Measurements from ENCODE around the gene KANK2. TPM values are rescaled to one million over a fixed set of nuclear protein-coding genes. Genes with fewer than 3 reads are reported as not detected.

KANK2 gene
- total RNA-seq, 2 donors from 2014 or later = 647 to 689 TPM

DNA sequence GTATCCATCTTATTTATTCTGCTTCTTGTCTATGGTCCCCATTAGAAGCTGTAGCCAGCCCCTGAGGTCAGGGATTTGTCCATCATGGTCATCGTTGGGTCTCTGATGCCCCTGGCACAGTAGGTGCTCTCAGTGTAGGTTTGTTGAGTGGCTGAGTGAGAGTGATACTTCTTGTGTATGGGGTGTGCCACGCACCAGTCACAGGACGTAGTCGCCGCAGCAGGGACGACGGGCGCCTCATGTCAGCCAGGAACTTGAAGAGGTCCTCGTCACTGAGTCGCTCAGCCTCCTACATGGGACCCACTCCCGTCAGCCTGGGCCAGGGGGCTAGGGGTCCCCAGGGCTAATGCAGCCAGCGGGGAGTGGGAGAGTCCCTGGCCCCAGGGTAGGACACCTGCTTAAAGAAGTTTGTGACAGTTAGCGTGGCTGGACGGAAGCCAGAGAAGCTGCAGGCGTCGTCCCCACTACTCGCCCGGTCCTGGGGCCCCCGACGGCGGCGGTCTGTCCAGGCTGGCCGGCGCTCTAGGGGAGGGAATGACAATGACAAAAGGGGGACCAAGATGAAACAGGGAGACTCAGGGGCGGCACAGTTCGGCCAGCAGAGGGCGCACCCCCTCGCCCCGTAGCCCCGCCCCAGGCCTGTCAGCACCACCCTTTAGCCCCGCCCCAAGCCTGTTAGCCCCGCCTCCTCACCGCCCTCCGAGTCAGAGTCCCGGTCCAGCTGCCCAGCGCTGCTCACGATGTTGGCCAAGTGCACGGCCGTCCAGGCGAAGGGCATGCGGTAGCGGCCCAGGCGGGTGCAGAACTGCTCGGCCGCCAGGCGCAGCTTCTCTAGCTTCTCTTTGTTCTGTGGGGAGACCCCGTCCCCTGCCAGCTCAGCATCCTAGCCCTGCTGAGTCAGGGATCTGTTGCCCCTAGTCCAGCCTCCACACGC, 45.8 kb upstream of the KANK2 start:
- ATAC-seq (ENCODE audit: insufficient number of reproducible peaks, low FRiP score, low read depth) (peak; percentile 85), DNase-seq (ENCODE audit: low spot score) (peak; percentile 76)
- TF ChIP-seq, protein P1, sequence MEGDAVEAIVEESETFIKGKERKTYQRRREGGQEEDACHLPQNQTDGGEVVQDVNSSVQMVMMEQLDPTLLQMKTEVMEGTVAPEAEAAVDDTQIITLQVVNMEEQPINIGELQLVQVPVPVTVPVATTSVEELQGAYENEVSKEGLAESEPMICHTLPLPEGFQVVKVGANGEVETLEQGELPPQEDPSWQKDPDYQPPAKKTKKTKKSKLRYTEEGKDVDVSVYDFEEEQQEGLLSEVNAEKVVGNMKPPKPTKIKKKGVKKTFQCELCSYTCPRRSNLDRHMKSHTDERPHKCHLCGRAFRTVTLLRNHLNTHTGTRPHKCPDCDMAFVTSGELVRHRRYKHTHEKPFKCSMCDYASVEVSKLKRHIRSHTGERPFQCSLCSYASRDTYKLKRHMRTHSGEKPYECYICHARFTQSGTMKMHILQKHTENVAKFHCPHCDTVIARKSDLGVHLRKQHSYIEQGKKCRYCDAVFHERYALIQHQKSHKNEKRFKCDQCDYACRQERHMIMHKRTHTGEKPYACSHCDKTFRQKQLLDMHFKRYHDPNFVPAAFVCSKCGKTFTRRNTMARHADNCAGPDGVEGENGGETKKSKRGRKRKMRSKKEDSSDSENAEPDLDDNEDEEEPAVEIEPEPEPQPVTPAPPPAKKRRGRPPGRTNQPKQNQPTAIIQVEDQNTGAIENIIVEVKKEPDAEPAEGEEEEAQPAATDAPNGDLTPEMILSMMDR (IDR thresholded peaks at IDR 0.05) = peak; percentile 67
- Histone ChIP-seq H3K4me1 (ENCODE audit: control insufficient read depth in 1 of 2, low read depth in 2 of 2) (peaks cover 0 to 12% of the 10 kb centered on the region in 2 donors), H3K4me3 (peak overlapping the region; percentile 26), H3K27me3 (replicated peaks; ENCODE audit: insufficient read depth) (no peaks in the 10 kb centered on the region), H3K36me3 (peaks cover 10% of the 10 kb centered on the region), H3K27ac (no peak overlapping the region), H3K9me3 (no peaks in the 10 kb centered on the region)

DNA sequence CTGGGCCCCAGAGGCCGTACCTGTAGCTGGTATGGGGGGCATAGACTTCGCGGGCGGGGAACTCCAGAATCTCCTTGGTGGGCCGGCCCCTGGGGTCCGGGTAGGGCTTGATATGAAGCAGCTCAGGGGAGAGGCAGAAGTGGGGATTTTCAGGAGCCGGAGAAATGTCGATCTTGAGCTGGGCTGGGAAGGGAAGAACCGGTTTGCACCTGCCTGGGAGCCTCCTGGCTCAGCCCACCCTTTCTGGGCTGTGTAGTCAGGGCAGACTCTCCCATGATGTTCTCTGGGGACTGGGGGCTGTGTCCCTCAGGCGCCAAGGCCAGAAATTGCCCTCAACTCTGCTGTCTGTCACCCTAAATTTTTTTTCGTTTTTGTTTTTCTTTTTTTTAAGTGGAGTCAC, 44.7 kb upstream of the KANK2 start:
- Histone ChIP-seq H3K27me3 (replicated peaks; ENCODE audit: insufficient read depth) (no peaks in the 10 kb centered on the region), H3K9me3 (no peaks in the 10 kb centered on the region), H3K4me1 (ENCODE audit: control insufficient read depth in 1 of 2, low read depth in 2 of 2) (peaks cover 0 to 5% of the 10 kb centered on the region in 2 donors), H3K27ac (no peak overlapping the region), H3K36me3 (peaks cover 10% of the 10 kb centered on the region), H3K4me3 (no peak overlapping the region)
- TF ChIP-seq, protein P1 (IDR thresholded peaks at IDR 0.05) = no peak
- ATAC-seq (ENCODE audit: insufficient number of reproducible peaks, low FRiP score, low read depth) (no peak), DNase-seq (ENCODE audit: low spot score) (no peak)

DNA sequence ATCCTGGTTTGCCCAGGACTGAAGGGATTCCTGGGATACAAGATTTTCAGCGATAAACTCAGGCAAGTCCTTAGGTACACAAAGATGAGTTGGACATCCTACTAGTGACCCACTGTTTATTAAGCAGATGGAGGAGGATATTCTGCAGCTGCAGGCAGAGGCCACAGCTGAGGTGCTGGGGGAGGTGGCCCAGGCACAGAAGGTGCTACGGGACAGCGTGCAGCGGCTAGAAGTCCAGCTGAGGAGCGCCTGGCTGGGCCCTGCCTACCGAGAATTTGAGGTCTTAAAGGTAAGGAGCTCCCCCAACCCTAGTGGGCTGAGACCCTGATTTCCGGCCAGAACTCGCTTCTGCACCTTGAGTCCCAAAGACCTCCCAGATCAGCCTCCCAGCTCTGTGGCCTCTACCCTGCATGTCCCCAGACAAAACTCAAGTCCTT, 42.7 kb upstream of the KANK2 start:
- TF ChIP-seq, protein P1 (IDR thresholded peaks at IDR 0.05) = no peak
- no peaks in the 10 kb centered on the region for H3K9me3 ChIP-seq
- H3K4me3 ChIP-seq = no peak overlapping the region
- peaks cover 0 to 5% of the 10 kb centered on the region in 2 donors for H3K4me1 ChIP-seq (ENCODE audit: control insufficient read depth in 1 of 2, low read depth in 2 of 2)
- no peak overlapping the region for H3K27ac ChIP-seq
- H3K36me3 ChIP-seq = peaks cover 10% of the 10 kb centered on the region
- no peak for DNase-seq (ENCODE audit: low spot score)
- no peak for ATAC-seq (ENCODE audit: insufficient number of reproducible peaks, low FRiP score, low read depth)
- H3K27me3 ChIP-seq (replicated peaks; ENCODE audit: insufficient read depth) = no peaks in the 10 kb centered on the region

DNA sequence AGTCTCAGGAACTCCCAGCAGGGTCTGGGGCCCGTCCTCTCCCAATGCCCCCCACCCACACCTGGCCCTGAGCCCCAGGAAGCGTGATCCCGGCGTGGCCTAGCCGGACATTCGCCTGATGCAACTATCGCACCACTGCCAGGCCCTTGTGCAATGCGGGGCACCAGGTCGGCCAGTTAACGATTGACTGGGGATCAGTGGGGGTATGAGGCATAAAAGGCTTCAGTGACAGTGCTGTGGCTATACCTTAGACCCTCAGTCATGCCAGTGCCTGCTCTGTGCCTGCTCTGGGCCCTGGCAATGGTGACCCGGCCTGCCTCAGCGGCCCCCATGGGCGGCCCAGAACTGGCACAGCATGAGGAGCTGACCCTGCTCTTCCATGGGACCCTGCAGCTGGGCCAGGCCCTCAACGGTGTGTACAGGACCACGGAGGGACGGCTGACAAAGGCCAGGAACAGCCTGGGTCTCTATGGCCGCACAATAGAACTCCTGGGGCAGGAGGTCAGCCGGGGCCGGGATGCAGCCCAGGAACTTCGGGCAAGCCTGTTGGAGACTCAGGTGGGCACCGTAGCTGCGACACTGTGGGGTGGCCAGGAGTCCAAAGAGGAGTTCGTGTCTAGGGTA, 42.1 kb upstream of the KANK2 start, which contains the start of gene ANGPTL8:
ANGPTL8 (plus strand) TSS at position 243 of the 624 bp plus-strand sequence; CDS start at position 262, 19 bp downstream.
- no peaks in the 10 kb centered on the region for H3K27me3 ChIP-seq (replicated peaks; ENCODE audit: insufficient read depth)
- H3K4me1 ChIP-seq (ENCODE audit: control insufficient read depth in 1 of 2, low read depth in 2 of 2) = peaks cover 0 to 5% of the 10 kb centered on the region in 2 donors
- H3K27ac ChIP-seq = no peak within 1 kb of the TSS
- no peak within 1 kb of the TSS for H3K4me3 ChIP-seq
- TF ChIP-seq, protein P1 (IDR thresholded peaks at IDR 0.05) = no peak
- DNase-seq (ENCODE audit: low spot score) = no peak
- no peaks in the 10 kb centered on the region for H3K9me3 ChIP-seq
- ATAC-seq (ENCODE audit: insufficient number of reproducible peaks, low FRiP score, low read depth) = no peak
- peaks cover 10% of the 10 kb centered on the region for H3K36me3 ChIP-seq

DNA sequence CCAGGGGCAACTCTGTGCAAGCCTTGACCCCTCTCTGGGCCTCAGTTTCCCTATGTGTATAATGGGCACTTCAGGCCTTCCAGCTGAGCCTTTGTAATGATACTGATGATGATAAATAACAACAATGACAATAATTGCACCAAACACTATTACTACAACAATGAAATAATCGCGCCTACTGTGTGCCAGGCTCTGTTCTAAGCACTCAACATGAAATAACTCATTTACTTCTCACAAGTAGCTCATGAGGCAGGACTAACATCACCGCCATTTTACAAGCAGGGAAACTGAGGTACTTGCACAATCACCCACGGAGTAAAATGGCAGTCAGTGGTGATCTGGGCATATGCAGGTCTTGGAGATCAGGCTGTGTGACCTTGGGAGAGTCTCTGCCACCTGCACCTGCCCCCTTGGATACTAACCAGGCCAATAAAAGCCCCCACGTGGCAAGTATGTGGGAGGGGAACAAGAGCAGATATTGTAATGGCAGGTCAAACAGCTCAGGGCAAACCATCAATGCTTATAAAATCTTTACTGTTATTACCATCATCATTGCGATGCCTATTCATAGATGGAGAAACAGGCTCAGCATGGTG, 41.5 kb upstream of the KANK2 start:
- H3K4me1 ChIP-seq (ENCODE audit: control insufficient read depth in 1 of 2, low read depth in 2 of 2) = peaks cover 0 to 5% of the 10 kb centered on the region in 2 donors
- no peak for ATAC-seq (ENCODE audit: insufficient number of reproducible peaks, low FRiP score, low read depth)
- TF ChIP-seq, protein P1 (IDR thresholded peaks at IDR 0.05) = no peak
- DNase-seq (ENCODE audit: low spot score) = no peak
- no peaks in the 10 kb centered on the region for H3K27me3 ChIP-seq (replicated peaks; ENCODE audit: insufficient read depth)
- H3K36me3 ChIP-seq = peaks cover 10% of the 10 kb centered on the region
- no peak overlapping the region for H3K27ac ChIP-seq
- H3K9me3 ChIP-seq = no peaks in the 10 kb centered on the region
- H3K4me3 ChIP-seq = no peak overlapping the region

Measured in thoracic aorta (tissue), 2 donors.